ENCODE data around the gene HSD3B7. TPM values are rescaled to one million over a fixed set of nuclear protein-coding genes. Genes with fewer than 3 reads are reported as not detected.
"Not testable (repeated sequence)": the region's sequence is repeated elsewhere in the genome, so short reads cannot be mapped to it uniquely, and the experiment has no call there.

Gene HSD3B7
- total and polyA plus RNA-seq, 12 donors, result 2.7 to 78.8 (median 32.8) TPM

DNA sequence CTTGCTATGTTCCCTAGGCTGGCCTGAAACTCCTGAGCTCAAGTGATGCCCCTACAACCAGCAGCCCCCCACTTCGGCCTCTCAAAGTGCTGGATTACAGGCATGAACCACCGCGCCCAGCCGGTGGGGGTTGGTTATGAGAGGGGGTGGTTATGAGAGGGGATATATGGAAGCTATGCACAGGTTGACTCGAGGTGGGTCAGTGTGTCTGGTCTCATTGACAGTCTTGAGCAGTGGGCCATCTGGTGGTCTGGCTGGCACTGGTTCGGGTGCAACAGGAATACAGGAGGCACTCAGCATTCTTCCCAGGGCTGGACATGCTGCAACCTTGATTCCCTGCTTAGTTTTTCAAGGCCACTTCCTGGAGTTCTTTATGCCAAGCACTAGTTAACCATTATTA lies 31.0 kb downstream of the HSD3B7 start:
- intact Hi-C loops (cut with DNase I), result no loop called here
- peaks cover 5% of the 10 kb centered on the region for H3K27me3 ChIP-seq
- no peak overlapping the region for H3K4me3 ChIP-seq
- no peaks in the 10 kb centered on the region for H3K9me3 ChIP-seq (replicated peaks in 1 of 3)
- no peaks in the 10 kb centered on the region for H3K4me1 ChIP-seq (replicated peaks in 1 of 2)
- 53 to 72% (median 63%) methylated on average over 5 to 6 of the region's 6 CpGs for WGBS, 4 donors
- TF ChIP-seq, protein P1, sequence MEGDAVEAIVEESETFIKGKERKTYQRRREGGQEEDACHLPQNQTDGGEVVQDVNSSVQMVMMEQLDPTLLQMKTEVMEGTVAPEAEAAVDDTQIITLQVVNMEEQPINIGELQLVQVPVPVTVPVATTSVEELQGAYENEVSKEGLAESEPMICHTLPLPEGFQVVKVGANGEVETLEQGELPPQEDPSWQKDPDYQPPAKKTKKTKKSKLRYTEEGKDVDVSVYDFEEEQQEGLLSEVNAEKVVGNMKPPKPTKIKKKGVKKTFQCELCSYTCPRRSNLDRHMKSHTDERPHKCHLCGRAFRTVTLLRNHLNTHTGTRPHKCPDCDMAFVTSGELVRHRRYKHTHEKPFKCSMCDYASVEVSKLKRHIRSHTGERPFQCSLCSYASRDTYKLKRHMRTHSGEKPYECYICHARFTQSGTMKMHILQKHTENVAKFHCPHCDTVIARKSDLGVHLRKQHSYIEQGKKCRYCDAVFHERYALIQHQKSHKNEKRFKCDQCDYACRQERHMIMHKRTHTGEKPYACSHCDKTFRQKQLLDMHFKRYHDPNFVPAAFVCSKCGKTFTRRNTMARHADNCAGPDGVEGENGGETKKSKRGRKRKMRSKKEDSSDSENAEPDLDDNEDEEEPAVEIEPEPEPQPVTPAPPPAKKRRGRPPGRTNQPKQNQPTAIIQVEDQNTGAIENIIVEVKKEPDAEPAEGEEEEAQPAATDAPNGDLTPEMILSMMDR (IDR thresholded peaks at IDR 0.05), result no peak
- TF ChIP-seq POLR2A (IDR thresholded peaks at IDR 0.05), result no peak
- H3K36me3 ChIP-seq (replicated peaks in 1 of 2), result no peaks in the 10 kb centered on the region
- no peak for DNase-seq
- H3K27ac ChIP-seq, result no peak overlapping the region

DNA sequence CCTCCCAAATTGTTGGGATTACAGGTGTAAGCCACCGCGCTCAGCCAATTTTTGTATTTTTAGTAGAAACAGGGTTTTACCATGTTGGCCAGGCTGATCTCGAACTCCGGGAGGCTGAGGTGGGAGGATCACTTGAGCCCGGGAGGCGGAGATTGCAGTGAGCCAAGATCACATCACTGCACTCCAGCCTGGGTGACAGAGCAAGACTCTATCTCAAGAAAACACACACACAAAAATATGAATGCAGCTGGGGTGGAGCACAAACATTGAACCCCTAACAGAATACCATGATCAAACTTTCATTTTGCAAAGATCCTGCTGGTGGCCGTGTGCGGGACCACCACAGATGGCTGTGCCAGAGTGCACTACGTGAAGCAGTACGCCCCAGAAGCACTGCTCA lies 32.7 kb downstream of the HSD3B7 start:
- H3K9me3 ChIP-seq (replicated peaks in 1 of 3); DNase-seq; H3K27ac ChIP-seq; H3K4me1 ChIP-seq (replicated peaks in 1 of 2); H3K36me3 ChIP-seq (replicated peaks in 1 of 2); H3K27me3 ChIP-seq; intact Hi-C loops (cut with DNase I); H3K4me3 ChIP-seq: not testable (repeated sequence)
- 89 to 91% (median 90%) methylated on average over 10 of the region's 10 CpGs for WGBS, 4 donors

DNA sequence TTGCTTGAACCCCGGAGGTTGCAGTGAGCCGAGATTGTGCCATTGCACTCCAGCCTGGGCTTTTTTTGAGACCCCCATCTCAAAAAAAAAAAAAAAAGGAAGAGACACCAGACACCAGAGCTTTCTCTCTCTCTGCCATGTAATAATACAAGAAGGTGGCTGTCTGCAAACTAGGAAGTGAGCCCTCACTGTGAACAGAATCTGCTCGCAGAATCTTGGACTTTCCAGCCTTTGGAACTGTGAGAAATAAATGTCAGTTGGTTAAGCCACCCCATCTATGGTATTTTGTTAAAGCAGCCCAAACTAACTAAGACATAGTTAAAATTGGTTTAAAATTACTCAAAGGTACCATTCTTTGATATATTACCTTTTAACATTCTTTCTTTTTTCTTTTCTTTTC lies 35.5 kb downstream of the HSD3B7 start:
- peaks cover 5% of the 10 kb centered on the region in 2 donors for H3K4me1 ChIP-seq (replicated peaks in 1 of 2)
- H3K27me3 ChIP-seq, result no peaks in the 10 kb centered on the region
- intact Hi-C loops (cut with DNase I), result no loop called here
- H3K36me3 ChIP-seq (replicated peaks in 1 of 2), result no peaks in the 10 kb centered on the region
- no peak overlapping the region for H3K27ac ChIP-seq
- DNase-seq, result no peak
- H3K9me3 ChIP-seq (replicated peaks in 1 of 3), result no peaks in the 10 kb centered on the region
- 93 to 96% (median 94%) methylated on average over 3 of the region's 3 CpGs for WGBS, 4 donors
- H3K4me3 ChIP-seq, result no peak overlapping the region
- TF ChIP-seq, protein P1 (IDR thresholded peaks at IDR 0.05), result no peak
- TF ChIP-seq POLR2A (IDR thresholded peaks at IDR 0.05), result no peak

DNA sequence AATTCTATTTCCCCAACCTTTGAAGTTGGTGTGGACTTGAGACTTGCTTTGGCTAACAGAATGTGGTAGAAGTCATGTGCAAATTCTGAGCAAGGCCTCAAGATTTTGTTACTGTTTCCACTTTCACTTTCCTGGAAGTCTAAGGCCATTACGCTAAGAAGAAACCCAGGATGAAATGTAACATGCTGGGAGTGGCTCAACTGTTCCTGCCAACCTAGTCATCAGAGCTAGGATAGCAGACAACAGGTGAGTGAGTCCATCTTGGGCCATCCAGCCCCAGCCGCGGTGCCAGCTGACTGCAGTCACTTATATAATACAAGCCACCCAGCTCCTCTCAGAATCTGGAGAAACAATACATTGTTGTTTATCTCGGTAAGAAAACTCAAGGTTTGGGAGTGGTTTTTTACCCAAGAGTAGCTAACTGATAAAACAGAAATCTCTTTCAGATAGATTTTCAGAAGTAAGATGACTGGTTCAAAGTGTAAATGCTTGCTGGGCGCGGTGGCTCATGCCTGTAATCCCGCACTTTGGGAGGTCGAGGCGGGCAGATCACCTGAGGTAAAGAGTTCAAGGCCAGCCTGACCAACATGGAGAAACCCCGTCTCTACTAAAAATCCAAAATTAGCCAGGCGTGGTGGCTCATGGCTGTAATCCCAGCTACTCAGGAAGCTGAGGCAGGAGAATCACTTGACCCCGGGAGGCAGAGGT lies 37.7 kb downstream of the HSD3B7 start:
- Histone ChIP-seq H3K4me3 (no peak overlapping the region), H3K36me3 (replicated peaks in 1 of 2) (no peaks in the 10 kb centered on the region), H3K27ac (no peak overlapping the region), H3K9me3 (replicated peaks in 1 of 3) (no peaks in the 10 kb centered on the region), H3K4me1 (replicated peaks in 1 of 2) (peaks cover 7% of the 10 kb centered on the region in 2 donors), H3K27me3 (no peaks in the 10 kb centered on the region)
- WGBS, 4 donors, result 73 to 77% (median 76%) methylated on average over 12 of the region's 12 CpGs
- TF ChIP-seq, protein P1 (IDR thresholded peaks at IDR 0.05), result no peak
- no peak for TF ChIP-seq POLR2A (IDR thresholded peaks at IDR 0.05)
- no peak for DNase-seq
- intact Hi-C loops (cut with DNase I), result no loop called here

DNA sequence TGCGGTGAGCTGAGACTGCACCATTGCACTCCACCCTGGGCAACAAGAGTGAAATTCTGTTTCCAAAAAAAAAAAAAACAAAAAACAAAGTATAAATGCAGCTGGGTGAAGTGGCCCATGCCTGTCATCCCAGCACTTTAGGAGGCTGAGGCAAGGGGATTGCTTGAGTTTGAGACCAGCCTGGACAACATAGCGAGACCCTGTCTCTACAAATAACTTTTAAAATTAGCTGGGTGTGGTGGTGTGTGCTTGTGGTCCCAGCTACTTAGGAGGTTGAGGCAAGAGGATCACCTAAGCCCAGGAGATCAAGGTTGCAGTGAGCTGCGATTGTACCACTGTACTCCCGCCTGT lies 38.2 kb downstream of the HSD3B7 start:
- Histone ChIP-seq H3K36me3 (replicated peaks in 1 of 2) (no peaks in the 10 kb centered on the region), H3K4me3 (no peak overlapping the region), H3K4me1 (replicated peaks in 1 of 2) (peaks cover 7% of the 10 kb centered on the region in 2 donors), H3K27ac (no peak overlapping the region), H3K9me3 (replicated peaks in 1 of 3) (no peaks in the 10 kb centered on the region), H3K27me3 (no peaks in the 10 kb centered on the region)
- DNase-seq, result no peak
- intact Hi-C loops (cut with DNase I), result no loop called here
- WGBS, 4 donors, result 91 to 93% (median 92%) methylated on average over 4 of the region's 4 CpGs
- TF ChIP-seq, protein P1 (IDR thresholded peaks at IDR 0.05), result no peak
- TF ChIP-seq POLR2A (IDR thresholded peaks at IDR 0.05), result no peak

All from adrenal gland (tissue), 12 donors.